GM13977 (cell line): ENCODE measurements around the gene MLPH.
A peak's percentile ranks its signal among the peaks of the same experiment; 100 is the strongest.

Source experiments
- DNase-seq: peaks from one replicate; pipeline ENCODE4 v3.0.0; 2012; ENCODE audit warnings: low spot score
- in situ Hi-C: fragments of 300-500 bp; cut with MboI; formaldehyde crosslinking; loops from one replicate; pipeline ENCODE4 v1.12.0; 2022; ENCODE audit warnings: low sequenced_read_pairs, low pct_unique_long_range_greater_than_20kb, mixed read lengths, inconsistent platforms; ENCODE audit not compliant: unreplicated experiment
- TF ChIP-seq, protein P1 (sequence below): IDR thresholded peaks from 2 replicates; pipeline ENCODE4 v1.5.1; 2012; ENCODE audit warnings: mild to moderate bottlenecking, control low read depth; ENCODE audit not compliant: insufficient read depth; ENCODE audit errors: extremely low read depth, missing control alignments

MLPH gene

DNA sequence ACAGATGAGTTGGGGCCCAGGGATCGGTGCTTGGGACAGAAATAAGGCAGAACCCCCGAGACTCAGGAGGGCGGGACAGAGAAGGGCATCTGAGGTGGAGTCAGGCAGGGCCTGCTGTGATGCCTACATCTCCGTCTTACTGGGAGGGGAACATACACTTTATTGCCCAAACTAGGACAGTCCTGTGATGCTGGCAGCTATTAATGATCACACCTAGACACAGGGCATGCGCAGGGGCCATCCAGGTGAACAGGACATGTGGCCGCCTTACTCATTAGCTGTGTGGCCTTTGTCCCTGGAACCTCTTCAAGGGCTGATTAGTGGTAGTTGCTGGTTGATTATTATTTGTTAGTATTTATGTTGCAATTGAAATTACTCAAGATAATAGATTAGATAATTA lies 33.2 kb downstream of the MLPH start:
- DNase-seq = no peak
- in situ Hi-C loops = no loop called here

DNA sequence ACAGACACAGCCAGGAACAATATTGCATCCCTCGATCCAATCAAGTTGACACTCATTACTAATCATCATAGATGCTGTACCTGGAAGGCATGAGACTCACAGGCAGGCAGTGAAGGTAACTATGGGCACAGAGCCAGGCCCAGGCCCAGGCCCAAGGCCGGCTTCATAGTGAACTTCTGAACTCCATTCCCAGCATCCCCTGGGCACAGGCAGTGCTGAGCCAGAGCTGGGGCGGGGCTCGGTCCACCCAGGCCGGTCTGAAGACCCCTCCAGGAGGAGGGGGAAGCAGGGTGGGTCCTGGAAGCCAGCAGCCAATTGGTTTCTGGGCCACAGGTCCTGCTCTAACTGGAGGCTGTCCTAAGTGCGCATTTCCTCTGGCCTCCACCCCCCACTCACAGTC lies 37.6 kb downstream of the MLPH start:
- no peak for DNase-seq
- TF ChIP-seq, protein P1, sequence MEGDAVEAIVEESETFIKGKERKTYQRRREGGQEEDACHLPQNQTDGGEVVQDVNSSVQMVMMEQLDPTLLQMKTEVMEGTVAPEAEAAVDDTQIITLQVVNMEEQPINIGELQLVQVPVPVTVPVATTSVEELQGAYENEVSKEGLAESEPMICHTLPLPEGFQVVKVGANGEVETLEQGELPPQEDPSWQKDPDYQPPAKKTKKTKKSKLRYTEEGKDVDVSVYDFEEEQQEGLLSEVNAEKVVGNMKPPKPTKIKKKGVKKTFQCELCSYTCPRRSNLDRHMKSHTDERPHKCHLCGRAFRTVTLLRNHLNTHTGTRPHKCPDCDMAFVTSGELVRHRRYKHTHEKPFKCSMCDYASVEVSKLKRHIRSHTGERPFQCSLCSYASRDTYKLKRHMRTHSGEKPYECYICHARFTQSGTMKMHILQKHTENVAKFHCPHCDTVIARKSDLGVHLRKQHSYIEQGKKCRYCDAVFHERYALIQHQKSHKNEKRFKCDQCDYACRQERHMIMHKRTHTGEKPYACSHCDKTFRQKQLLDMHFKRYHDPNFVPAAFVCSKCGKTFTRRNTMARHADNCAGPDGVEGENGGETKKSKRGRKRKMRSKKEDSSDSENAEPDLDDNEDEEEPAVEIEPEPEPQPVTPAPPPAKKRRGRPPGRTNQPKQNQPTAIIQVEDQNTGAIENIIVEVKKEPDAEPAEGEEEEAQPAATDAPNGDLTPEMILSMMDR = no peak
- in situ Hi-C loops = no loop called here

More for the DNA sequence above, 33.2 kb downstream of the MLPH start:
- TF ChIP-seq, protein P1 = no peak

DNA sequence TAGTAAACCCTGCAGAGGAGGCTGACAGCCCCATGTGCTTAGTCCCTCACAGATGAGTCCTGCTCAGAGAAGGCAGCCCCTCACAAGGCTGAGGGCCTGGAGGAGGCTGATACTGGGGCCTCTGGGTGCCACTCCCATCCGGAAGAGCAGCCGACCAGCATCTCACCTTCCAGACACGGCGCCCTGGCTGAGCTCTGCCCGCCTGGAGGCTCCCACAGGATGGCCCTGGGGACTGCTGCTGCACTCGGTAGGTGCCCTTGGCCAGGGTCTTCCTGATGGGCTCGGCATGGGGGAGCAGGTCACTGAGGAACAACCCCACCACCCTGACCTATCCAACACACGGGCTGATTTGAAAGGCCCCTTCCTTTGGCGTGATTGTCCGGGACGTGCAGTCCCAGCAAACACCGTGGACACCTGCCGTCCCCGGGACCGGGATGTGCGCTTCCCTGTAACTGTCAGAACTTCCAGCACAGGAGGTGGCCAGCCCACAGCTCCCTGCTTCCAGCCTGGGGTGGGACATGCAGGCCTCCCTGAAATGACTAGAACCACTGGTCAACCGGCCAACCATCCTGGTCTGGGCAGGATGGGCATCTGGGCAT lies 38.6 kb downstream of the MLPH start:
- in situ Hi-C loops = no loop called here
- TF ChIP-seq, protein P1 = no peak
- no peak for DNase-seq

DNA sequence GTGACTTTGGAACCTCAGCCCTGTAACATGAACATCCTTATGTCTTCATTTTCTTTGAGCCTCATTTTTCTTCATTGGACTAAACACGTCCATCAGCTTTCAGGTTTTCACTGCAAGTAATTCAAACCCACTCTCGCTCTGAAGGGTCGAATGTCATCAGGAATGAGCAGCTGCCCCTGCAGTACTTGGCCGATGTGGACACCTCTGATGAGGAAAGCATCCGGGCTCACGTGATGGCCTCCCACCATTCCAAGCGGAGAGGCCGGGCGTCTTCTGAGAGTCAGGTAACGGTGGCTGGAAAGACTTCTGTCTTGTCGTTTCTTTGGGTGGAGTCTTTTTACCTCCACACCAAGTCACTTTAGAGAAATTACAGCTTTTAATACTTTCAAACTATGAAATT lies 40.2 kb downstream of the MLPH start:
- in situ Hi-C loops = no loop called here
- TF ChIP-seq, protein P1 = no peak
- DNase-seq = no peak

DNA sequence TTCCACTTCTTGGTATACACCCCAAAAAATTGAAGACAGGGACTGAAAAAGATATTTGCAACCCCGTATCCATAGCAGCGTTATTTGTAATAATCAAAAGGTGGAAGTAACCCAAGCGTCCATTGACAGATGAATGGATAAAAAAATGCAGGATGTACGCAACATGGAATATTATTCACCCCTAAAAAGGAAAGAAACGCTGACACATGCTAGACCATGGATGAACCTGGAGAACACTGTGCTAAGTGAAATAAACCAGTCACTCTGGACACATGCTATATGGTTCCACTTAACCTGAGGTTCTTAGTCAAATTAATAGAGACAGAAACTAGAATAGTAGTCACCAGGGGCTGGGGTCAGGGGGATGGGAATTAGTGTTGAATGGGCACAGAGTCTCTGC lies 40.7 kb downstream of the MLPH start:
- TF ChIP-seq, protein P1 = no peak
- DNase-seq = no peak
- in situ Hi-C loops = no loop called here

DNA sequence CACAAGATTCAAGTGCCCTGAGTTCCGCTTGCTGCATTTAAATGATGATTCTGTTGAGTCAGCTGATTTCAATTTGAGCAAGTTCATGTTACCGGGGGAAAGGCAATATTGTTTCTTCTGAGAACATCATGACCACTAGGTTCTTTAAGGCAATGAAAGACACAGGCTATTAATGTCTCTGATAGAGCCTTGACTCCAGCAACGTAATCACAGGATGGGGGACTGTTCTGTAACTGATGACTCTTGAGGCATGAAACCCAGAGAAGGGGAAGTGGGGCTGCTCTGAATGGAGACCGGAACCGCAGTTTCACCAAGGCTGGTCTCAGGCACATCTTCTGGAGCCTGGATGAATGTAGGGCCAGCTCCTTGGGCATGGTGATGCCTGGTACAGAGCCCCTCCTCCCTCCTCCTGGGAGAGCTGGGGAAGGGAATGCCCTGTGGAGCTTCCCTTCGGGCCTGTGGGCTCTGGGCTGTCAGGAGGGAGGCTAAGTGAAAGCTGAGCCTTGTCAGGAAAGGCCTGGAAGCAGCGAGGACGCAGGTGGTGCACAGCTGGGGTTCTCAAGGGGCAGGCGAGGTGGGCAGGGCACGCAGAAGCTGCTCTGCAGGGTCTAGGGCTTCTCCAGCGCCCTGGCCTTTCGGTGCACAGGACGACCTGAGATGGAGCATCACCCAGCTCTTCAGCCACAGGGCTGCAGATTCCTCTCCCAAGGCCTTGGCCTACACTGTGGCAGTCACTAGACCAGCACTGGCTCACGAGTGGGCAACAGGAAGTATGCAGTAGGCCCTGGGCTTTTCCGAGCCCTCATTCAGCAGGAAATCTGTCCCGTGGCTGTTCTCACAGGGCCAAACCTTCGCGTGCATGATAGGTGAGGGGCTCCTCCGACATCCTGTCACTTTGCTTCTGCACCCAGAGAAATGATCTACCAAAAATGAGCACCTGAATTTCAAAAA lies 42.7 kb downstream of the MLPH start:
- TF ChIP-seq, protein P1 = no peak
- in situ Hi-C loops = no loop called here
- DNase-seq = peak; percentile 75
